ENCODE data around the gene NFKBIA.

The NFKBIA gene

GRCh38 chr14:35370969-35371368 is 33.6 kb downstream of the NFKBIA start:
- TF ChIP-seq CTCF (IDR thresholded peaks at IDR 0.05; ENCODE audit: low read depth, low read length) = no peak
- no peak for DNase-seq (ENCODE audit: low read depth, low spot score)
- H3K4me3 ChIP-seq (ENCODE audit: low read depth, low read length) = no peak overlapping the region
- in situ Hi-C loops (cut with HindIII; ENCODE audit: low sequenced_read_pairs) = no loop called here

- in situ Hi-C loops (cut with HindIII; ENCODE audit: low sequenced_read_pairs) = no loop called here
- no peak for TF ChIP-seq CTCF (IDR thresholded peaks at IDR 0.05; ENCODE audit: low read depth, low read length)
- no peak overlapping the region for H3K4me3 ChIP-seq (ENCODE audit: low read depth, low read length)
- peak; percentile 40 for DNase-seq (ENCODE audit: low read depth, low spot score)
Observed at GRCh38 chr14:35369701-35370191, 34.8 kb downstream of the NFKBIA start.

- in situ Hi-C loops (cut with HindIII; ENCODE audit: low sequenced_read_pairs) = no loop called here
- H3K4me3 ChIP-seq (ENCODE audit: low read depth, low read length) = no peak overlapping the region
- no peak for TF ChIP-seq CTCF (IDR thresholded peaks at IDR 0.05; ENCODE audit: low read depth, low read length)
- DNase-seq (ENCODE audit: low read depth, low spot score) = no peak
Observed at GRCh38 chr14:35368583-35369392, 35.8 kb downstream of the NFKBIA start.

- TF ChIP-seq CTCF (IDR thresholded peaks at IDR 0.05; ENCODE audit: low read depth, low read length) = no peak
- in situ Hi-C loops (cut with HindIII; ENCODE audit: low sequenced_read_pairs) = no loop called here
- H3K4me3 ChIP-seq (ENCODE audit: low read depth, low read length) = no peak overlapping the region
- DNase-seq (ENCODE audit: low read depth, low spot score) = no peak
Observed at GRCh38 chr14:35368139-35368460, 36.4 kb downstream of the NFKBIA start.

- in situ Hi-C loops (cut with HindIII; ENCODE audit: low sequenced_read_pairs) = no loop called here
- no peak for TF ChIP-seq CTCF (IDR thresholded peaks at IDR 0.05; ENCODE audit: low read depth, low read length)
- DNase-seq (ENCODE audit: low read depth, low spot score) = no peak
- no peak overlapping the region for H3K4me3 ChIP-seq (ENCODE audit: low read depth, low read length)
Observed at GRCh38 chr14:35367056-35367372, 37.5 kb downstream of the NFKBIA start.

GRCh38 chr14:35366521-35366976 is 38.0 kb downstream of the NFKBIA start:
- no peak for DNase-seq (ENCODE audit: low read depth, low spot score)
- TF ChIP-seq CTCF (IDR thresholded peaks at IDR 0.05; ENCODE audit: low read depth, low read length) = no peak
- H3K4me3 ChIP-seq (ENCODE audit: low read depth, low read length) = no peak overlapping the region
- in situ Hi-C loops (cut with HindIII; ENCODE audit: low sequenced_read_pairs) = no loop called here
